Activated B cell treated with CpG ODN at 0.5 μM for 24 hours (primary cell): ENCODE measurements around the gene DDR1. TPM values are rescaled to one million over a fixed set of nuclear protein-coding genes. Genes with fewer than 3 reads are reported as not detected.

Source experiments
- ATAC-seq: fragments of 200-7000 bp; cut with Tn5 transposase; one replicate; pipeline ENCODE4 v1.10.0; 2021; ENCODE audit warnings: low read depth, mild to moderate bottlenecking, moderate library complexity
- CTCF ChIA-PET: fragments of 350-600 bp; sonication (Branson Sonifier 250); formaldehyde crosslinking; loops from one replicate; lab custom pipeline; 2021; ENCODE audit warnings: antibody characterized with exemption; lab: Charles Lee
- POLR2A ChIA-PET: fragments of 350-600 bp; sonication (Branson Sonifier 250); formaldehyde crosslinking; loops from one replicate; lab custom pipeline; 2021; ENCODE audit warnings: antibody characterized with exemption; lab: Charles Lee
- DNase-seq: peaks from one replicate; pipeline ENCODE4 v3.0.0; 2022
- H3K27ac Mint-ChIP-seq: one replicate; pipeline ENCODE4 v1.8.0; 2020; ENCODE audit warnings: mixed read lengths
- H3K27me3 Mint-ChIP-seq: one replicate; pipeline ENCODE4 v1.8.0; 2021; ENCODE audit warnings: mixed read lengths
- H3K36me3 Mint-ChIP-seq: one replicate; pipeline ENCODE4 v1.8.0; 2021; ENCODE audit warnings: low read depth, mixed read lengths
- H3K4me1 Mint-ChIP-seq: one replicate; pipeline ENCODE4 v1.8.0; 2021; ENCODE audit warnings: mixed read lengths
- H3K4me3 Mint-ChIP-seq: one replicate; pipeline ENCODE4 v1.8.0; 2020; ENCODE audit warnings: mild to moderate bottlenecking, mixed read lengths
- H3K9me3 Mint-ChIP-seq: one replicate; pipeline ENCODE4 v1.8.0; 2020; ENCODE audit warnings: mixed read lengths
- CTCF ChIP-seq: fragments of 200-600 bp; IDR thresholded peaks from one replicate; pipeline ENCODE4 v1.8.0; 2022; ENCODE audit warnings: antibody characterized with exemption, mild to moderate bottlenecking
- intact Hi-C: fragments of 100-400 bp; cut with micrococcal nuclease; formaldehyde crosslinking; loops from one replicate; pipeline ENCODE4 v1.15.1; 2024
- total RNA-seq: library from RNA; stranded (reverse); gene quantifications from 2 replicates; pipeline ENCODE4 v1.2.3, GENCODE V29; 2022

Gene DDR1
- total RNA-seq, 1 donor from 2014 or later = 18.7 TPM

GRCh38 chr6:30837432-30837831 is 46.9 kb upstream of the DDR1 start:
- Mint-ChIP-seq H3K27me3 (peaks cover 6% of the 10 kb centered on the region), H3K4me1 (peaks cover 8% of the 10 kb centered on the region), H3K9me3 (no peaks in the 10 kb centered on the region), H3K4me3 (no peak overlapping the region), H3K36me3 (no peaks in the 10 kb centered on the region), H3K27ac (no peak overlapping the region)
- ATAC-seq = no peak
- ChIA-PET POLR2A (no interaction called here), CTCF (interaction anchor here (0.6 kb wide), 1 partner anchor 11 kb away, joined by 6 read pairs; no protein-coding TSS in a partner anchor)
- TF ChIP-seq CTCF = no peak
- intact Hi-C loops = no loop called here
- DNase-seq = no peak

- no peak for DNase-seq
- H3K27me3 Mint-ChIP-seq = peaks cover 5% of the 10 kb centered on the region
- intact Hi-C loops = no loop called here
- no peaks in the 10 kb centered on the region for H3K9me3 Mint-ChIP-seq
- H3K27ac Mint-ChIP-seq = no peak overlapping the region
- no peak for ATAC-seq
- TF ChIP-seq CTCF = no peak
- no peak overlapping the region for H3K4me3 Mint-ChIP-seq
- peaks cover 8% of the 10 kb centered on the region for H3K4me1 Mint-ChIP-seq
- no peaks in the 10 kb centered on the region for H3K36me3 Mint-ChIP-seq
- ChIA-PET POLR2A (no interaction called here), CTCF (interaction anchor here (0.6 kb wide), 1 partner anchor 11 kb away, joined by 6 read pairs; no protein-coding TSS in a partner anchor)
Measured at GRCh38 chr6:30837870-30838269, 46.4 kb upstream of the DDR1 start.

- no peak overlapping the region for H3K4me3 Mint-ChIP-seq
- H3K9me3 Mint-ChIP-seq = no peaks in the 10 kb centered on the region
- intact Hi-C loops = no loop called here
- DNase-seq = no peak
- ChIA-PET CTCF (interaction anchor here (1.2 kb wide), 1 partner anchor 10 kb away, joined by 3 read pairs; no protein-coding TSS in a partner anchor), POLR2A (no interaction called here)
- peaks cover 3% of the 10 kb centered on the region for H3K4me1 Mint-ChIP-seq
- TF ChIP-seq CTCF = no peak
- H3K27me3 Mint-ChIP-seq = peaks cover 10% of the 10 kb centered on the region
- ATAC-seq = no peak
- no peak overlapping the region for H3K27ac Mint-ChIP-seq
- no peaks in the 10 kb centered on the region for H3K36me3 Mint-ChIP-seq
Measured at GRCh38 chr6:30839671-30840070, 44.6 kb upstream of the DDR1 start.

GRCh38 chr6:30840084-30840934 is 44.0 kb upstream of the DDR1 start:
- Mint-ChIP-seq H3K4me3 (no peak overlapping the region), H3K27ac (no peak overlapping the region), H3K4me1 (no peaks in the 10 kb centered on the region), H3K9me3 (no peaks in the 10 kb centered on the region), H3K27me3 (peaks cover 12% of the 10 kb centered on the region), H3K36me3 (no peaks in the 10 kb centered on the region)
- TF ChIP-seq CTCF = no peak
- POLR2A ChIA-PET = interaction anchor here (0.7 kb wide), 1 partner anchor 27 kb away, joined by 3 read pairs; no protein-coding TSS in a partner anchor
- DNase-seq = no peak
- CTCF ChIA-PET = no interaction called here
- intact Hi-C loops = no loop called here
- ATAC-seq = no peak

- H3K27me3 Mint-ChIP-seq = peaks cover 12% of the 10 kb centered on the region
- ATAC-seq (no peak), DNase-seq (no peak)
- no peaks in the 10 kb centered on the region for H3K9me3 Mint-ChIP-seq
- no peak for TF ChIP-seq CTCF
- H3K27ac Mint-ChIP-seq = no peak overlapping the region
- no peaks in the 10 kb centered on the region for H3K4me1 Mint-ChIP-seq
- H3K36me3 Mint-ChIP-seq = no peaks in the 10 kb centered on the region
- POLR2A ChIA-PET = no interaction called here
- intact Hi-C loops = no loop called here
- H3K4me3 Mint-ChIP-seq = no peak overlapping the region
- CTCF ChIA-PET = no interaction called here
Measured at GRCh38 chr6:30840935-30841643, 43.2 kb upstream of the DDR1 start.
